H1 (cell line): ENCODE results near the gene TOMM5. TPM values are rescaled to one million over a fixed set of nuclear protein-coding genes. Genes with fewer than 3 reads are reported as not detected.

Source experiments
- CTCF ChIA-PET: fragments of 300-600 bp; sonication (Branson Sonifier 250); formaldehyde crosslinking; loops from one replicate; lab custom pipeline; 2021; ENCODE audit not compliant: partially characterized antibody; lab: Charles Lee
- POLR2A ChIA-PET: fragments of 300-600 bp; sonication (Branson Sonifier 250); formaldehyde crosslinking; loops from one replicate; lab custom pipeline; 2021; ENCODE audit warnings: inconsistent platforms; ENCODE audit not compliant: partially characterized antibody; lab: Charles Lee
- DNase-seq, 2 experiments: peaks; one replicate each; pipeline versions ENCODE4 v3.0.0 to v3.0.0-alpha.2; 2010 to 2022; ENCODE audit warnings: low spot score in 2 of 2, low read depth in 1 of 2, mixed read lengths in 1 of 2
- FAIRE-seq: peaks from 2 replicates; lab custom pipeline; 2011; peaks lifted over from hg19 to GRCh38; lab: Jason Lieb, UNC
- H2AFZ ChIP-seq: 2 replicates; pipeline ENCODE4 v1.8.1; 2012; ENCODE audit warnings: low read length, inconsistent platforms
- H2AK5ac ChIP-seq: 2 replicates; pipeline ENCODE4 v1.6.1; 2013; ENCODE audit warnings: low read depth, low read length
- H2BK120ac ChIP-seq: replicated peaks from 2 replicates; pipeline ENCODE3; 2013; ENCODE audit warnings: low read depth, low read length, inconsistent platforms
- H2BK12ac ChIP-seq: 2 replicates; pipeline ENCODE4 v1.6.1; 2013; ENCODE audit warnings: low read depth, low read length
- H2BK15ac ChIP-seq: 2 replicates; pipeline ENCODE4 v1.6.1; 2013; ENCODE audit warnings: low read length
- H2BK20ac ChIP-seq: 2 replicates; pipeline ENCODE4 v1.6.1; 2013; ENCODE audit warnings: low read length
- H2BK5ac ChIP-seq: 2 replicates; pipeline ENCODE4 v1.6.1; 2013; ENCODE audit warnings: low read depth, low read length
- H3K14ac ChIP-seq: 2 replicates; pipeline ENCODE4 v1.6.1; 2013; ENCODE audit warnings: inconsistent platforms; ENCODE audit not compliant: insufficient read length
- H3K18ac ChIP-seq: 2 replicates; pipeline ENCODE4 v1.6.1; 2013; ENCODE audit warnings: low read length; ENCODE audit errors: extremely low read depth
- H3K23ac ChIP-seq: 2 replicates; pipeline ENCODE4 v1.6.1; 2013; ENCODE audit warnings: inconsistent platforms; ENCODE audit not compliant: insufficient read length
- H3K23me2 ChIP-seq: 2 replicates; pipeline ENCODE4 v1.6.1; 2013; ENCODE audit warnings: low read depth, low read length
- H3K27ac ChIP-seq: 2 replicates; pipeline ENCODE4 v1.6.1; 2011; ENCODE audit warnings: low read depth, low read length, inconsistent platforms
- H3K27me3 ChIP-seq, 4 experiments: replicated peaks in 1 of 4; 1 replicate in 1 of 4; 2 replicates in 3 of 4; pipeline versions ENCODE4 v1.6.1 to v1.8.1; 2011 to 2013; ENCODE audit warnings: low read length in 3 of 4, mild to moderate bottlenecking in 3 of 4, inconsistent platforms in 2 of 4, mixed read lengths in 2 of 4, moderate library complexity in 1 of 4; ENCODE audit not compliant: control insufficient read depth in 3 of 4, insufficient read depth in 3 of 4; ENCODE audit errors: extremely low read depth in 1 of 4
- H3K36me3 ChIP-seq, 4 experiments: 2 replicates each; pipeline versions ENCODE4 v1.6.1 to v1.8.1; 2011 to 2013; ENCODE audit warnings: mild to moderate bottlenecking in 4 of 4, low read length in 3 of 4, moderate library complexity in 2 of 4, control low read depth in 1 of 4, inconsistent platforms in 1 of 4; ENCODE audit not compliant: insufficient read depth in 4 of 4, control insufficient read depth in 2 of 4
- H3K4ac ChIP-seq: replicated peaks from 2 replicates; pipeline ENCODE3; 2013; ENCODE audit warnings: low read length, low read depth, mixed read lengths, inconsistent platforms; ENCODE audit not compliant: insufficient read length
- H3K4me1 ChIP-seq, 4 experiments: replicated peaks in 1 of 4; 1 replicate in 1 of 4; 2 replicates in 3 of 4; pipeline versions ENCODE4 v1.6.1 to v1.8.1; 2011 to 2013; ENCODE audit warnings: low read length in 3 of 4, inconsistent platforms in 2 of 4, mixed read lengths in 1 of 4; ENCODE audit not compliant: insufficient read depth in 4 of 4, control insufficient read depth in 3 of 4
- H3K4me2 ChIP-seq, 2 experiments: 2 replicates each; pipeline versions ENCODE4 v1.6.1 to v1.8.1; 2011 to 2013; ENCODE audit warnings: low read depth in 2 of 2, low read length in 2 of 2, control low read depth in 1 of 2, inconsistent platforms in 1 of 2, mild to moderate bottlenecking in 1 of 2; ENCODE audit not compliant: insufficient read depth in 1 of 2
- H3K4me3 ChIP-seq, 4 experiments: fragments of 200-600, 300-600 bp in 1 of 4; sonication (generic), shearing (Covaris generic), sonication (Bioruptor Twin) in 1 of 4; 2 replicates each; pipeline versions ENCODE4 v1.5.1 to v1.8.1; 2011 to 2016; ENCODE audit warnings: low read length in 4 of 4, low read depth in 3 of 4, control low read depth in 2 of 4, inconsistent platforms in 2 of 4, mild to moderate bottlenecking in 2 of 4, mixed read lengths in 1 of 4, moderate library complexity in 1 of 4; ENCODE audit not compliant: insufficient read depth in 2 of 4; ENCODE audit errors: extremely low read depth in 1 of 4
- H3K56ac ChIP-seq: replicated peaks from 2 replicates; pipeline ENCODE3; 2013; ENCODE audit warnings: low read depth, mild to moderate bottlenecking, mixed read lengths, low read length, inconsistent platforms; ENCODE audit not compliant: insufficient read length
- H3K79me1 ChIP-seq: 2 replicates; pipeline ENCODE4 v1.6.1; 2013; ENCODE audit warnings: low read depth, low read length, control low read depth
- H3K79me2 ChIP-seq, 2 experiments: 2 replicates each; pipeline versions ENCODE4 v1.6.1 to v1.8.1; 2012 to 2013; ENCODE audit warnings: low read length in 2 of 2, mild to moderate bottlenecking in 2 of 2, inconsistent platforms in 1 of 2; ENCODE audit not compliant: insufficient read depth in 2 of 2, control insufficient read depth in 1 of 2
- H3K9ac ChIP-seq, 4 experiments: replicated peaks in 1 of 4; 1 replicate in 1 of 4; 2 replicates in 3 of 4; pipeline versions ENCODE4 v1.6.1 to v1.8.1; 2011 to 2013; ENCODE audit warnings: low read depth in 3 of 4, low read length in 3 of 4, control low read depth in 2 of 4, mild to moderate bottlenecking in 2 of 4, moderate library complexity in 2 of 4, inconsistent platforms in 1 of 4; ENCODE audit errors: extremely low read depth in 1 of 4
- H3K9me3 ChIP-seq, 2 experiments: 2 replicates each; pipeline versions ENCODE4 v1.6.1 to v1.8.1; 2012 to 2013; ENCODE audit warnings: mild to moderate bottlenecking in 2 of 2, moderate library complexity in 2 of 2, control low read depth in 1 of 2, inconsistent platforms in 1 of 2, low read depth in 1 of 2, low read length in 1 of 2, mixed read lengths in 1 of 2; ENCODE audit not compliant: insufficient read depth in 2 of 2
- H4K20me1 ChIP-seq, 2 experiments: replicated peaks in 1 of 2; 2 replicates each; pipeline versions ENCODE3 to v1.8.1; 2011 to 2013; ENCODE audit warnings: inconsistent platforms in 2 of 2, low read length in 2 of 2, mild to moderate bottlenecking in 1 of 2; ENCODE audit not compliant: insufficient read depth in 2 of 2, control insufficient read depth in 1 of 2
- H4K5ac ChIP-seq: 2 replicates; pipeline ENCODE4 v1.6.1; 2013; ENCODE audit warnings: low read length, low read depth, mixed read lengths, inconsistent platforms; ENCODE audit not compliant: insufficient read length
- H4K8ac ChIP-seq: 2 replicates; pipeline ENCODE4 v1.8.0; 2013; ENCODE audit warnings: mild to moderate bottlenecking, moderate library complexity, low read length, inconsistent platforms; ENCODE audit not compliant: insufficient read depth; ENCODE audit errors: extremely low read depth
- H4K91ac ChIP-seq: replicated peaks from 2 replicates; pipeline ENCODE3; 2013; ENCODE audit warnings: low read length, mixed read lengths, inconsistent platforms; ENCODE audit not compliant: insufficient read length
- CBX8 ChIP-seq: fragments of 300-800, 300-1000 bp; sonication (generic); IDR thresholded peaks from 2 replicates; pipeline ENCODE4 v1.7.1; 2016; ENCODE audit warnings: low read depth, low read length, borderline replicate concordance
- EZH2 ChIP-seq: fragments of 200-600 bp; sonication (generic); IDR thresholded peaks from 2 replicates; pipeline ENCODE4 v1.7.1; 2012; ENCODE audit warnings: low read depth, mild to moderate bottlenecking, moderate library complexity, low read length, inconsistent platforms; ENCODE audit not compliant: severe bottlenecking
- SIN3A ChIP-seq, 2 experiments: IDR thresholded peaks in 1 of 2; conservative IDR thresholded peaks in 1 of 2; 2 replicates each; pipeline ENCODE4 v1.6.1; 2011 to 2012; ENCODE audit warnings: low read length in 2 of 2, improper control_type of control experiment in 1 of 2, low read depth in 1 of 2, mild to moderate bottlenecking in 1 of 2
- WGBS, 2 experiments: shearing (Covaris generic) in 1 of 2; methylation state at CpG; one replicate each; pipeline versions ENCODE4 v1.1.6 to v1.1.7; 2013 to 2015; ENCODE audit warnings: low lambda C conversion rate in 2 of 2, mixed read lengths in 2 of 2, inconsistent platforms in 1 of 2, low coverage in 1 of 2, missing lambda C conversion rate in 1 of 2; ENCODE audit not compliant: insufficient replicate concordance in 2 of 2, insufficient coverage in 1 of 2, insufficient read length in 1 of 2; ENCODE audit errors: extremely low coverage in 1 of 2, missing lambda C conversion rate in 1 of 2; 5-methylcytosine and 5-hydroxymethylcytosine counted together
- polyA plus RNA-seq, 7 experiments: library from polyadenylated mRNA; depleted of rRNA in 3 of 7; stranded (reverse) in 5 of 7; unstranded in 2 of 7; fragments of >200 nt in 5 of 7; fragments of 200-250 nt in 2 of 7; gene quantifications; 1 replicate in 5 of 7; 2 replicates in 1 of 7; 4 replicates in 1 of 7; pipeline versions ENCODE4 v1.2.1 to v1.2.3, GENCODE V29; 2011 to 2013; ENCODE audit warnings: missing spikeins in 2 of 7, mixed read lengths in 2 of 7
- total RNA-seq: library from RNA; stranded (reverse); fragmentation: NEBNext Ultra II Directional; extraction: Animal tissue kit (Norgen Biotek cat#: 25700); gene quantifications from 2 replicates; pipeline ENCODE4 v1.2.1, GENCODE V29; 2021

Gene TOMM5
- total and polyA plus RNA-seq, 2 of the 8 experiments (the other 6 are each of a cell fraction or from before 2014, with no cell fraction given): 171 to 174 TPM

DNA sequence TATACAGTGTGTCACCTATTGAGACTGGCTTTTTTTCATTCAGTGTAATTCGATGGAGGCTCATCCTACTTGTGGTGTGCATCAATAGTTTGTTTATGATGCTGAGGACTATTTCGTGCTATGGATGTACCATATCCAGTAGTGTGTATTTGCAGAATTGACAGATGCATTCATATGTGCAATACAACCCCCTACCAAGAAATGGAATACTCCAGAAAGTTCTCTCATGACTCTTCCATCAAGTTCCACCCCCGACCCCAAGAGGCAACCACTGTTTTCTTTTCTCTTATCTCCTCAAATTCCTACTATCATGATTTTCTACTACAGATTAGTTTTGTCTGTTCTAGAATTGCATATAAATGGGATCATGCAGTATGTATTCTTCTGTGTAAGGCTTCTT lies 38.1 kb downstream of the TOMM5 start:
- no peak for FAIRE-seq

More for the DNA sequence above, 38.1 kb downstream of the TOMM5 start:
- H3K9me3 ChIP-seq: no peaks in the 10 kb centered on the region
- no peak overlapping the region for H3K9ac ChIP-seq
- no peak overlapping the region for H4K8ac ChIP-seq
- no peaks in the 10 kb centered on the region for H3K27me3 ChIP-seq
- no peak overlapping the region for H3K27ac ChIP-seq
- peaks cover 0 to 4% (median under 1%) of the 10 kb centered on the region in 4 experiments; a peak in 3 of 7 replicates for H3K4me1 ChIP-seq
- no peak overlapping the region for H3K18ac ChIP-seq
- H4K5ac ChIP-seq: no peak overlapping the region
- H3K4me2 ChIP-seq: no peak overlapping the region
- H3K23me2 ChIP-seq: no peaks in the 10 kb centered on the region
- DNase-seq: no peak
- no peak overlapping the region for H3K23ac ChIP-seq
- H3K79me2 ChIP-seq: 0 out of 4 replicates have a peak, but pooled peaks cover 0 to 2% of the 10 kb centered on the region in 2 experiments
- no peak overlapping the region for H2AFZ ChIP-seq
- H4K20me1 ChIP-seq: peaks cover 0 to 2% of the 10 kb centered on the region in 2 experiments
- H4K91ac ChIP-seq: no peak overlapping the region
- H3K56ac ChIP-seq: no peak overlapping the region
- H2BK5ac ChIP-seq: no peak overlapping the region
- no peaks in the 10 kb centered on the region for H3K36me3 ChIP-seq
- no peaks in the 10 kb centered on the region for H3K79me1 ChIP-seq
- ChIA-PET CTCF (no interaction called here), POLR2A (no interaction called here)
- no peak overlapping the region for H2BK120ac ChIP-seq
- H3K4ac ChIP-seq: no peak overlapping the region
- WGBS, 2 experiments: 89% methylated on average over 3 of the region's 3 CpGs; no CpG with 5 or more reads in 1 of the 2 experiments
- H2BK15ac ChIP-seq: no peak overlapping the region
- no peak overlapping the region for H2BK12ac ChIP-seq
- H2AK5ac ChIP-seq: no peak overlapping the region
- no peak overlapping the region for H3K4me3 ChIP-seq
- no peak overlapping the region for H3K14ac ChIP-seq
- TF ChIP-seq EZH2 (no peak), CBX8 (no peak), SIN3A (conservative IDR thresholded peaks at IDR 0.05 in 1 of 2, IDR thresholded peaks at IDR 0.05 in 1 of 2; ENCODE audit: low read depth in 1 of 2, low read length in 2 of 2) (no peak)
- no peak overlapping the region for H2BK20ac ChIP-seq
